GM12874 (cell line): Measurements from ENCODE around the gene ZNF185.

Experiments used
- CTCF ChIP-seq: IDR thresholded peaks from 2 replicates; pipeline ENCODE4 v1.5.1; 2011; ENCODE audit warnings: low read depth, mild to moderate bottlenecking, control low read depth, low read length, moderate library complexity; ENCODE audit not compliant: insufficient read depth

Gene ZNF185

GRCh38 chrX:152903589-152903988, 5.7 kb downstream of the ZNF185 start:
- TF ChIP-seq CTCF = no peak

GRCh38 chrX:152904151-152905080, 6.5 kb downstream of the ZNF185 start:
- peak; percentile 75 for TF ChIP-seq CTCF

- TF ChIP-seq CTCF = no peak
Measured at GRCh38 chrX:152905081-152905420, 7.2 kb downstream of the ZNF185 start.

GRCh38 chrX:152907084-152907651, 9.3 kb downstream of the ZNF185 start:
- no peak for TF ChIP-seq CTCF

- no peak for TF ChIP-seq CTCF
Measured at GRCh38 chrX:152908486-152908885, 10.6 kb downstream of the ZNF185 start.

- no peak for TF ChIP-seq CTCF
Measured at GRCh38 chrX:152912106-152912505, 14.2 kb downstream of the ZNF185 start.

- TF ChIP-seq CTCF = no peak
Measured at GRCh38 chrX:152912641-152913040, 14.8 kb downstream of the ZNF185 start.
